ENCODE data around the gene UGT1A6. TPM values are rescaled to one million over a fixed set of nuclear protein-coding genes. Genes with fewer than 3 reads are reported as not detected.

The UGT1A6 gene
- total RNA-seq, 1 donor from 2014 or later: 3.2 TPM

- DNase-seq (peak; percentile 35), ATAC-seq (no peak)
- Histone ChIP-seq H3K27ac (no peak overlapping the region), H3K4me3 (no peak overlapping the region), H3K27me3 (no peaks in the 10 kb centered on the region), H3K9me3 (no peaks in the 10 kb centered on the region), H3K36me3 (no peaks in the 10 kb centered on the region), H3K4me1 (no peaks in the 10 kb centered on the region)
- intact Hi-C loops (cut with DNase I): no loop called here
- TF ChIP-seq CTCF (IDR thresholded peaks at IDR 0.05): no peak
These were observed 124.7 kb downstream of the UGT1A6 start for GRCh38 chr2:233817361-233817911.

- Histone ChIP-seq H3K36me3 (no peaks in the 10 kb centered on the region), H3K4me1 (no peaks in the 10 kb centered on the region), H3K27ac (no peak overlapping the region), H3K4me3 (no peak overlapping the region), H3K27me3 (no peaks in the 10 kb centered on the region), H3K9me3 (no peaks in the 10 kb centered on the region)
- TF ChIP-seq CTCF (IDR thresholded peaks at IDR 0.05): no peak
- ATAC-seq: no peak
- intact Hi-C loops (cut with DNase I): no loop called here
- no peak for DNase-seq
These were observed 125.4 kb downstream of the UGT1A6 start for GRCh38 chr2:233817995-233818638.

GRCh38 chr2:233818639-233819621 is 126.2 kb downstream of the UGT1A6 start:
- intact Hi-C loops (cut with DNase I): no loop called here
- Histone ChIP-seq H3K27me3 (no peaks in the 10 kb centered on the region), H3K36me3 (no peaks in the 10 kb centered on the region), H3K4me3 (no peak overlapping the region), H3K9me3 (no peaks in the 10 kb centered on the region), H3K4me1 (no peaks in the 10 kb centered on the region), H3K27ac (no peak overlapping the region)
- ATAC-seq (no peak), DNase-seq (peak; percentile 44)
- TF ChIP-seq CTCF (IDR thresholded peaks at IDR 0.05): no peak

GRCh38 chr2:233819884-233820773 is 127.4 kb downstream of the UGT1A6 start:
- H3K36me3 ChIP-seq: no peaks in the 10 kb centered on the region
- DNase-seq (peak; percentile 41), ATAC-seq (no peak)
- H3K9me3 ChIP-seq: no peaks in the 10 kb centered on the region
- no peak overlapping the region for H3K27ac ChIP-seq
- intact Hi-C loops (cut with DNase I): no loop called here
- TF ChIP-seq CTCF (IDR thresholded peaks at IDR 0.05): no peak
- H3K4me1 ChIP-seq: no peaks in the 10 kb centered on the region
- H3K27me3 ChIP-seq: no peaks in the 10 kb centered on the region
- H3K4me3 ChIP-seq: no peak overlapping the region

- Histone ChIP-seq H3K36me3 (no peaks in the 10 kb centered on the region), H3K4me3 (no peak overlapping the region), H3K9me3 (no peaks in the 10 kb centered on the region), H3K27ac (no peak overlapping the region), H3K27me3 (no peaks in the 10 kb centered on the region), H3K4me1 (no peaks in the 10 kb centered on the region)
- intact Hi-C loops (cut with DNase I): no loop called here
- DNase-seq: peak; percentile 52
- ATAC-seq: no peak
- TF ChIP-seq CTCF (IDR thresholded peaks at IDR 0.05): no peak
These were observed 128.1 kb downstream of the UGT1A6 start for GRCh38 chr2:233820774-233821105.
